Measurements from ENCODE around the gene PYGO2.

- TF ChIP-seq ZNF8 (CRISPR knock-in tag; IDR thresholded peaks at IDR 0.05): no peak
- no peak for TF ChIP-seq ARNTL (CRISPR knock-in tag; IDR thresholded peaks at IDR 0.05; ENCODE audit: borderline replicate concordance, low read depth)
- no peak for TF ChIP-seq CREB5 (CRISPR knock-in tag; IDR thresholded peaks at IDR 0.05; ENCODE audit: low read depth)
- TF ChIP-seq PATZ1 (CRISPR knock-in tag; IDR thresholded peaks at IDR 0.05; ENCODE audit: borderline replicate concordance): no peak
- no peak for TF ChIP-seq ISL1 (CRISPR knock-in tag; IDR thresholded peaks at IDR 0.05)
- no peak for TF ChIP-seq RARB (CRISPR knock-in tag; IDR thresholded peaks at IDR 0.05)
- no peak for TF ChIP-seq TSHZ2 (CRISPR knock-in tag; IDR thresholded peaks at IDR 0.05)
- no peak for TF ChIP-seq ZNF70 (CRISPR knock-in tag; IDR thresholded peaks at IDR 0.05)
- no peak for TF ChIP-seq SNAI2 (CRISPR knock-in tag; IDR thresholded peaks at IDR 0.05)
- TF ChIP-seq ZFP30 (CRISPR knock-in tag; IDR thresholded peaks at IDR 0.05): no peak
- no peak for TF ChIP-seq ZFP3 (CRISPR knock-in tag; IDR thresholded peaks at IDR 0.05)
- TF ChIP-seq CSRNP3 (CRISPR knock-in tag; IDR thresholded peaks at IDR 0.05): no peak
- no peak for TF ChIP-seq TOX (CRISPR knock-in tag; IDR thresholded peaks at IDR 0.05; ENCODE audit: borderline replicate concordance)
- no peak for TF ChIP-seq PPARA (CRISPR knock-in tag; IDR thresholded peaks at IDR 0.05; ENCODE audit: borderline replicate concordance)
Measured at GRCh38 chr1:154998818-154999570, 37.4 kb upstream of the PYGO2 start.

Data from SK-N-SH treated with all-trans-retinoic acid at 6 μM for 48 hours (cell line).